GM12878 (cell line): Measurements from ENCODE around the gene PTPRC. TPM values are rescaled to one million over a fixed set of nuclear protein-coding genes. Genes with fewer than 3 reads are reported as not detected.

Experiments
- ATAC-seq: fragments of 200-7000 bp; cut with Tn5 transposase; 3 replicates; pipeline ENCODE4 v1.9.1; 2020; ENCODE audit warnings: mild to moderate bottlenecking, moderate library complexity
- BruUV-seq: library from RNA; stranded (reverse); fragments of 400-500 nt; replicated peaks from 2 replicates; lab custom pipeline; 2021; lab: Mats Ljungman, UMichigan
- CTCF ChIA-PET: fragments of 300-600 bp; sonication (Branson Sonifier 250); formaldehyde crosslinking; extraction: SDS; loops from one replicate; lab custom pipeline; 2021; ENCODE audit warnings: inconsistent platforms; lab: Yijun Ruan, JAX
- POLR2A ChIA-PET: fragments of 350-600 bp; formaldehyde crosslinking; extraction: SDS; loops from one replicate; lab custom pipeline; 2021; ENCODE audit warnings: inconsistent platforms; lab: Charles Lee
- RAD21 ChIA-PET: fragments of 300-600 bp; sonication (Branson Sonifier 250); formaldehyde crosslinking; loops from one replicate; lab custom pipeline; 2023; ENCODE audit warnings: antibody characterized with exemption; ENCODE audit not compliant: unreplicated experiment; lab: Charles Lee
- SMC1A ChIA-PET: fragments of 300-600 bp; sonication (Branson Sonifier 250); formaldehyde crosslinking; loops from one replicate; lab custom pipeline; 2023; ENCODE audit not compliant: unreplicated experiment, uncharacterized antibody; lab: Charles Lee
- DNase-seq: peaks from one replicate; pipeline ENCODE4 v3.0.0-alpha.2; 2011; ENCODE audit warnings: low read depth, low spot score
- FAIRE-seq: peaks from 3 replicates; lab custom pipeline; 2011; peaks lifted over from hg19 to GRCh38; lab: Jason Lieb, UNC
- H2AFZ ChIP-seq: 2 replicates; pipeline ENCODE4 v1.6.0; 2011; ENCODE audit warnings: low read depth, low read length, control low read depth; ENCODE audit not compliant: control insufficient read depth
- H3K27ac ChIP-seq: 2 replicates; pipeline ENCODE4 v1.5.1; 2011; ENCODE audit warnings: control low read depth; ENCODE audit not compliant: control insufficient read depth, insufficient read depth
- H3K27me3 ChIP-seq, 2 experiments: replicated peaks in 1 of 2; 2 replicates each; pipeline versions ENCODE4 v1.6.0 to v1.6.1; 2011; ENCODE audit warnings: low read length in 1 of 2; ENCODE audit not compliant: control insufficient read depth in 2 of 2, insufficient read depth in 2 of 2
- H3K36me3 ChIP-seq, 2 experiments: 2 replicates each; pipeline ENCODE4 v1.5.1; 2011; ENCODE audit warnings: low read length in 1 of 2; ENCODE audit not compliant: control insufficient read depth in 2 of 2, insufficient read depth in 2 of 2
- H3K4me1 ChIP-seq: 2 replicates; pipeline ENCODE4 v1.6.1; 2011; ENCODE audit warnings: mild to moderate bottlenecking, low read length, moderate library complexity, mixed read lengths; ENCODE audit not compliant: control insufficient read depth, insufficient read depth
- H3K4me2 ChIP-seq: 2 replicates; pipeline ENCODE4 v1.6.0; 2011; ENCODE audit warnings: control low read depth; ENCODE audit not compliant: control insufficient read depth, insufficient read depth
- H3K4me3 ChIP-seq: fragments of 200-600 bp; sonication (generic); 2 replicates; pipeline ENCODE4 v1.5.1; 2016
- H3K79me2 ChIP-seq: 2 replicates; pipeline ENCODE4 v1.6.0; 2011; ENCODE audit warnings: low read length; ENCODE audit not compliant: control insufficient read depth, insufficient read depth
- H3K9ac ChIP-seq: 2 replicates; pipeline ENCODE4 v1.8.0; 2011; ENCODE audit warnings: low read length, control low read depth, mixed read lengths; ENCODE audit not compliant: control insufficient read depth, insufficient read depth
- H3K9me3 ChIP-seq: replicated peaks from 3 replicates; pipeline ENCODE4 v1.5.1; 2011; ENCODE audit warnings: mild to moderate bottlenecking, low read length; ENCODE audit not compliant: control insufficient read depth, insufficient read depth
- H4K20me1 ChIP-seq: 2 replicates; pipeline ENCODE4 v1.6.0; 2011; ENCODE audit not compliant: control insufficient read depth, insufficient read depth
- ATF2 ChIP-seq: IDR thresholded peaks from 2 replicates; pipeline ENCODE4 v1.6.1; 2012; ENCODE audit warnings: low read length, inconsistent platforms
- ATF7 ChIP-seq: fragments of 450-650 bp; IDR thresholded peaks from 2 replicates; pipeline ENCODE4 v1.6.1; 2016; ENCODE audit warnings: low read depth, mild to moderate bottlenecking
- CBX3 ChIP-seq: fragments of 200-600 bp; sonication (generic); IDR thresholded peaks from 2 replicates; pipeline ENCODE4 v1.6.1; 2016; ENCODE audit warnings: low read depth, borderline replicate concordance
- CBX5 ChIP-seq: sonication (generic); IDR thresholded peaks from 2 replicates; pipeline ENCODE4 v1.6.1; 2016; ENCODE audit warnings: low read depth, moderate library complexity, mild to moderate bottlenecking, inconsistent platforms
- ETV6 ChIP-seq, 2 experiments: fragments of 450-650 bp in 1 of 2; IDR thresholded peaks in 1 of 2; conservative IDR thresholded peaks in 1 of 2; 2 replicates each; pipeline ENCODE4 v1.6.1; 2014; ENCODE audit warnings: antibody characterized with exemption in 1 of 2, borderline replicate concordance in 1 of 2, low read depth in 1 of 2, mild to moderate bottlenecking in 1 of 2, moderate library complexity in 1 of 2
- HDAC6 ChIP-seq: fragments of 200-600 bp; sonication (generic); IDR thresholded peaks from one replicate; pipeline ENCODE4 v1.8.0; 2017; ENCODE audit warnings: antibody characterized with exemption; ENCODE audit not compliant: unreplicated experiment
- IRF4 ChIP-seq: IDR thresholded peaks from 2 replicates; pipeline ENCODE4 v1.6.1; 2011; ENCODE audit warnings: low read depth, low read length
- NR2F1 ChIP-seq: fragments of 450-650 bp; conservative IDR thresholded peaks from 2 replicates; pipeline ENCODE4 v1.6.1; 2017; ENCODE audit warnings: mild to moderate bottlenecking
- POLR2AphosphoS2 ChIP-seq: IDR thresholded peaks from 2 replicates; pipeline ENCODE4 v1.6.1; 2011; ENCODE audit warnings: low read depth, mild to moderate bottlenecking, low read length, improper control_type of control experiment, moderate library complexity
- PRDM15 ChIP-seq: fragments of 450-650 bp; formaldehyde crosslinking; IDR thresholded peaks from 2 replicates; pipeline ENCODE4 v1.4.0; 2020; ENCODE audit warnings: mild to moderate bottlenecking, moderate library complexity
- USF1 ChIP-seq: IDR thresholded peaks from 2 replicates; pipeline ENCODE4 v1.6.1; 2011; ENCODE audit warnings: borderline replicate concordance, low read depth, mild to moderate bottlenecking, moderate library complexity, mixed read lengths, low read length; ENCODE audit not compliant: insufficient read depth; ENCODE audit errors: extremely low read length
- YBX1 ChIP-seq: fragments of 450-650 bp; IDR thresholded peaks from 2 replicates; pipeline ENCODE4 v1.6.1; 2016; ENCODE audit warnings: antibody characterized with exemption
- ZNF207 ChIP-seq: fragments of 450-650 bp; IDR thresholded peaks from 2 replicates; pipeline ENCODE4 v1.6.1; 2014; ENCODE audit warnings: antibody characterized with exemption, mild to moderate bottlenecking, borderline replicate concordance
- ZNF24 ChIP-seq: fragments of 450-650 bp; IDR thresholded peaks from 2 replicates; pipeline ENCODE4 v1.6.1; 2017; ENCODE audit warnings: antibody characterized with exemption, mild to moderate bottlenecking
- WGBS: methylation state at CpG from one replicate; pipeline ENCODE4 v1.1.6; 2016; ENCODE audit warnings: low lambda C conversion rate; ENCODE audit not compliant: insufficient replicate concordance, insufficient coverage; ENCODE audit errors: missing lambda C conversion rate; 5-methylcytosine and 5-hydroxymethylcytosine counted together
- in situ Hi-C: fragments of 300-500 bp; cut with MboI; formaldehyde crosslinking; loops from 9 replicates; pipeline ENCODE4 v1.14.3; 2018; ENCODE audit warnings: mixed read lengths
- intact Hi-C: fragments of 100-400 bp; cut with micrococcal nuclease; formaldehyde crosslinking; loops from one replicate; pipeline ENCODE4 v1.14.2; 2022; ENCODE audit not compliant: unreplicated experiment
- polyA plus RNA-seq, 11 experiments: library from polyadenylated mRNA; depleted of rRNA in 4 of 11; unstranded in 6 of 11; stranded (reverse) in 5 of 11; fragments of >200 nt; fragmentation: Nextera tagmentation in 4 of 11; fragmentation: Illumina TruSeq in 1 of 11; extraction: Ambion mirVana in 4 of 11; extraction: Trizol in 1 of 11; gene quantifications; 1 replicate in 1 of 11; 2 replicates in 10 of 11; pipeline versions ENCODE4 v1.2.1 to v1.2.3, GENCODE V29; 2011 to 2016; ENCODE audit warnings: inconsistent platforms in 2 of 11, missing spikeins in 2 of 11, low read depth in 1 of 11
- total RNA-seq, 4 experiments: library from RNA; depleted of rRNA in 3 of 4; stranded (reverse); fragments of >200 nt in 3 of 4; fragmentation: Illumina TruSeq in 1 of 4; extraction: Trizol in 1 of 4; gene quantifications; 2 replicates each; pipeline versions ENCODE4 v1.2.1 to v1.2.3, GENCODE V29; 2013 to 2021

Gene PTPRC
- total and polyA plus RNA-seq, 10 of the 15 experiments (the other 5 are each of a cell fraction or from before 2014, with no cell fraction given): 72.9 to 221 (median 118) TPM

GRCh38 chr1:198691063-198691462, 52.2 kb downstream of the PTPRC start:
- H3K27ac ChIP-seq: no peak overlapping the region

GRCh38 chr1:198693321-198693720, 54.5 kb downstream of the PTPRC start:
- H3K9me3 ChIP-seq: no peaks in the 10 kb centered on the region
- H3K27me3 ChIP-seq: no peaks in the 10 kb centered on the region
- no peaks in the 10 kb centered on the region for H4K20me1 ChIP-seq
- intact Hi-C loops: no loop called here
- H3K4me1 ChIP-seq: peaks cover 3% of the 10 kb centered on the region; the same call in 1 of the 2 replicates
- H3K4me2 ChIP-seq: no peak overlapping the region
- no TSS peak for BruUV-seq
- POLR2A ChIA-PET: interaction anchor here (0.9 kb wide), 1 partner anchor 10 kb away, joined by 3 read pairs; no protein-coding TSS in a partner anchor
- H3K4me3 ChIP-seq: no peak overlapping the region
- FAIRE-seq (no peak), ATAC-seq (peak; percentile 20; the same call in 1 of the 3 replicates), DNase-seq (no peak)
- CTCF ChIA-PET: no interaction called here
- in situ Hi-C loops: loop anchor here (25.0 kb wide), 2 partner anchors 781 to 1156 kb away; partner anchors contain the start of genes C1orf53 and LHX9
- RAD21 ChIA-PET: no interaction called here
- SMC1A ChIA-PET: no interaction called here
- no peak overlapping the region for H2AFZ ChIP-seq
- H3K27ac ChIP-seq: no peak overlapping the region
- no peak overlapping the region for H3K9ac ChIP-seq
- H3K79me2 ChIP-seq: no peaks in the 10 kb centered on the region; the same call in 1 of the 2 replicates
- peaks cover 0 to 3% of the 10 kb centered on the region in 2 experiments; a peak in 2 of 4 replicates for H3K36me3 ChIP-seq
- no peak for TF ChIP-seq IRF4
- no peak for TF ChIP-seq HDAC6
- no peak for TF ChIP-seq ATF2
- no peak for TF ChIP-seq ETV6 (conservative IDR thresholded peaks at IDR 0.05 in 1 of 2, IDR thresholded peaks at IDR 0.05 in 1 of 2; ENCODE audit: borderline replicate concordance in 1 of 2, low read depth in 1 of 2)
- no peak for TF ChIP-seq USF1
- no peak for TF ChIP-seq PRDM15

More at GRCh38 chr1:198691063-198691462, 52.2 kb downstream of the PTPRC start:
- Histone ChIP-seq H3K27me3 (no peaks in the 10 kb centered on the region), H3K9me3 (no peaks in the 10 kb centered on the region), H3K4me2 (no peak overlapping the region), H3K9ac (no peak overlapping the region), H3K36me3 (peaks cover 0 to 3% of the 10 kb centered on the region in 2 experiments; a peak in 2 of 4 replicates), H3K4me3 (no peak overlapping the region), H2AFZ (no peak overlapping the region), H3K4me1 (peaks cover 3% of the 10 kb centered on the region; the same call in 1 of the 2 replicates), H4K20me1 (no peaks in the 10 kb centered on the region), H3K79me2 (no peaks in the 10 kb centered on the region; the same call in 1 of the 2 replicates)
- FAIRE-seq (no peak), DNase-seq (no peak), ATAC-seq (no peak; the same call in 2 of the 3 replicates)
- TF ChIP-seq CBX3: no peak
- no peak for TF ChIP-seq CBX5
- TF ChIP-seq POLR2AphosphoS2: no peak
- TF ChIP-seq ZNF207: no peak
- no peak for TF ChIP-seq YBX1
- no peak for TF ChIP-seq ZNF24
- no peak for TF ChIP-seq ATF7
- TF ChIP-seq NR2F1: no peak
- POLR2A ChIA-PET: interaction anchor here (2.5 kb wide), 1 partner anchor 70 kb away, joined by 9 read pairs; no protein-coding TSS in a partner anchor
- SMC1A ChIA-PET: interaction anchor here (0.6 to 4.4 kb wide), 10 partner anchors 8 to 776 kb away, joined by 3 to 19 read pairs (median 4); no protein-coding TSS in a partner anchor
- RAD21 ChIA-PET: interaction anchor here (2.8 kb wide), 1 partner anchor 9 kb away, joined by 8 read pairs; no protein-coding TSS in a partner anchor
- 54% methylated on average over 1 of the region's 1 CpG for WGBS
- intact Hi-C loops: no loop called here
- CTCF ChIA-PET: interaction anchor here (0.7 kb wide), 1 partner anchor 93 kb away, joined by 3 read pairs; no protein-coding TSS in a partner anchor
- BruUV-seq: no TSS peak
- in situ Hi-C loops: loop anchor here (25.0 kb wide), 2 partner anchors 779 to 1154 kb away; partner anchors contain the start of genes C1orf53 and LHX9
